ENCODE measurements around the gene DEPP1. TPM values are rescaled to one million over a fixed set of nuclear protein-coding genes. Genes with fewer than 3 reads are reported as not detected.

DEPP1 gene
- total RNA-seq, 4 donors from 2014 or later = 47.3 to 144 (median 72.7) TPM

GRCh38 chr10:44983066-44983894, 4.7 kb upstream of the DEPP1 start:
- no peak overlapping the region for H3K4me3 ChIP-seq (ENCODE audit: low read depth, poor library complexity, severe bottlenecking)
- no peak for TF ChIP-seq CTCF (IDR thresholded peaks at IDR 0.05)
- 89 to 90% methylated on average over 11 to 13 of the region's 13 CpGs for WGBS, 2 donors
- intact Hi-C loops (cut with DNase I; ENCODE audit: low total_unique reads) = no loop called here
- DNase-seq (ENCODE audit: low spot score in 2 of 2) = peak in 1 of 2 donors; percentile 79

DNA sequence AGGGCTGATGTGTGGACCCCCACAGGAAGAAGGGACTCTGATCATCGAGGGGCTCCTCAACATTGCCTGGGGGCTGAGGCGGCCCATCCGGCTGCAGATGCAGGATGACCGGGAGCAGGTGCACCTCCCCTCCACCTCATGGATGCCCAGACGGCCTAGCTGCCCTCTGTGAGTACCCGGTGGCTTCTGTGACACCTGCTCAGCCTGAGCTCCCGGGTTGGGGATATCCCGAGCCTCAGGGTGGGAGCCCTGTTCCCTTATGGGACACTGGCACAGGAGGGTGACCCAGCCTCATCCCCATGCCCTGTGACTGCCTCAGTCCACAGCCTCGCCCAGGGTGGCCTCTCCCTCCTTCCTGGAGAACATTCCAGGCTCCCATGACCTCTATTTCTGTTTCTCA, 3.9 kb upstream of the DEPP1 start:
- DNase-seq (ENCODE audit: low spot score in 2 of 2) = peak in 1 of 2 donors; percentile 77
- intact Hi-C loops (cut with DNase I; ENCODE audit: low total_unique reads) = no loop called here
- no peak overlapping the region for H3K4me3 ChIP-seq (ENCODE audit: low read depth, poor library complexity, severe bottlenecking)
- TF ChIP-seq POLR2A (IDR thresholded peaks at IDR 0.05) (no peak), CTCF (IDR thresholded peaks at IDR 0.05) (no peak)
- WGBS, 2 donors = 90 to 94% methylated on average over 9 of the region's 9 CpGs

GRCh38 chr10:44982114-44982460, 3.5 kb upstream of the DEPP1 start:
- DNase-seq (ENCODE audit: low spot score in 2 of 2) = peak in 1 of 2 donors; percentile 87
- 75 to 89% methylated on average over 8 to 9 of the region's 9 CpGs for WGBS, 2 donors

DNA sequence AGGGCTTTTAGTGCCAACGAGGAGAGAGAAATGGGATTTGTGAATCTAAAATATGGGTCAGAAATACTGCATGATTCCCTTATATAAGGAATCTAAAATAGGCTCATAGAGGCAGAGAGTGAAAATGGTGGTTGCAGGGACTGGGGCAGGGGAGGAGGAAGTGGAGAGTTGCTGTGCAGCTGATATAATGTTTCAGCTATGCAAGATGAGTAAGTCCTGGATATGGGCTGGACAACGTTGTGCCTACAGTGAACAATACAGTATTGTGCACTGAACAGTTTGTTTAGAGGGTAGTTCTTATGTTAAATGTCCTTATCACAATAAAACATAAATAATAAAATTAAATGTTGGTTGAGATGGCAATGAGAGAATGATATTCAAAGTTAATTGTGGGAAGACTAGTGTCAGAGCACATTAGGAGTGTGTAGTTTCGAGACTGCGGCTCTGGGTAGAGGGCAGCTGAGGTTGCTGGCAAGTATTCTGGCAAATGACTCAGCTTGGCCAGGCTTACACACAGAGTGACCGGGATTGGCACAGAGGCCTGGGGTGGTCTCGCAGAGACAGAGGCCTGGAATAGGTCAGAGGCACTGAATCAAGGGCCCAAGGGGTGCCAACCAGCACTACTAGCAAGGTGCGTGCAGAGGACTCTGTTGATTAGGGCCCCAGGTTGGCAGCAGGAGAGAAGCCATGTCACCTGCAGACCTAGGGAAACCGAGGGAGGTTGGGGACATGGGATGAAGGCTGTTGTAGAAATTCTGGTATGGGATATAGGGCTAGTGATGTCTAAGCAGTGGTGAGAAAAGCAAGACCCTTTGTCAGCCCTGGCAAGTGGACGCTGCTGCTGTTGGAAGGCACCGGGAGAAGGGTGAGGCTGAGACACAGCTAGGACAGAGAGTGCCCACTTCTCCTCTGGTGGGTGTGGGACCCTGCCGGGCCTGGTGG, 2.8 kb upstream of the DEPP1 start:
- WGBS, 2 donors = 64 to 70% methylated on average over 11 of the region's 11 CpGs
- no peak for TF ChIP-seq CTCF (IDR thresholded peaks at IDR 0.05)
- no peak for TF ChIP-seq POLR2A (IDR thresholded peaks at IDR 0.05)
- intact Hi-C loops (cut with DNase I; ENCODE audit: low total_unique reads) = no loop called here
- DNase-seq (ENCODE audit: low spot score in 2 of 2) = peak in 1 of 2 donors; percentile 83
- H3K4me3 ChIP-seq (ENCODE audit: low read depth, poor library complexity, severe bottlenecking) = no peak overlapping the region

More at GRCh38 chr10:44982114-44982460, 3.5 kb upstream of the DEPP1 start:
- no peak overlapping the region for H3K4me3 ChIP-seq (ENCODE audit: low read depth, poor library complexity, severe bottlenecking)
- intact Hi-C loops (cut with DNase I; ENCODE audit: low total_unique reads) = no loop called here
- TF ChIP-seq CTCF (IDR thresholded peaks at IDR 0.05) (no peak), POLR2A (IDR thresholded peaks at IDR 0.05) (no peak)

DNA sequence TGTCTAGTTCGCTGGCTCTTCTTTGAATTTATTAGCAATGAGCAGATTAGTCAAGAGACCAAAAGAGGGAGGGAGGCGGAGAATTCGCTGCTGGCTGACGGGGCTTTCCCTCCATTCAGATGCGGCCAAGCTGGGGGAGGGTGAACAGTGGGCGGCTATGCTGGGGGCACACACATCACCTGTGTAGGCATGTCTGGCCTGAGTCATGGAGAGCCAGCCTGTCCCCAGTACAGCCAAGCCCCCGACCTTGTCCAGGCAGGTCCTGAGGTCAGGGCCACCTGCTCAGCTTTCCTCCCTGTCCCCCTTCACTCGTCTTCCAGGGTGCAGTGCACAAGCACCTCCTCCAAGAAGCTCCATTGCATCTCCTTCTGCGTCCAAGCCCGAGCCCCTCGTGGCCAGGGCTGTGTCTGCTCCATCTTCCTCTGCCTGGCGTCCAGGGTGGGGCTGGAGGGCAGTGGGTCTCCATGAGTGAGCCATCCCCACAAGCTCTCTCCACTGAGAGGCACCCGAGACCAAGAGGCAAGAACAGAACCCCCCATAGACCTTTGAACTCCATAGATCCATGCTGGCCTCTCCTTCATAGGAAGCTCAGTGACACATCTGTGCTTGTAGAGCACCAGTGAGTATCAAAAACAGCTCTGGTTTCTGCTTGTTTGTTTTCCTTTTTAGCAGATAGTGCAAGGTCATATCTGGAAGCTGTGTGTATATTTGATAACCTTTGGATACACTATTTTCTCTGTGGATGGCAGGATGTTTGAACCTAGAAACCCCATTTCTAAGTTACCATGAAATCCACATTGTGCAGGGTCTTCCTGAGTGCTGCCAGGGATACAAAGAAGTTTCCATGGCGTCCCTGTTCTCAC, 1.9 kb upstream of the DEPP1 start:
- 79 to 82% methylated on average over 14 of the region's 14 CpGs for WGBS, 2 donors
- intact Hi-C loops (cut with DNase I; ENCODE audit: low total_unique reads) = no loop called here
- peak in 1 of 2 donors; percentile 86 for DNase-seq (ENCODE audit: low spot score in 2 of 2)
- H3K4me3 ChIP-seq (ENCODE audit: low read depth, poor library complexity, severe bottlenecking) = no peak overlapping the region
- TF ChIP-seq CTCF (IDR thresholded peaks at IDR 0.05) = no peak
- TF ChIP-seq POLR2A (IDR thresholded peaks at IDR 0.05) = no peak

All from lower leg skin (tissue), 4 donors.